22Rv1 (cell line): ENCODE measurements around the gene GRK3.

Experiments
- ZFX ChIP-seq: fragments of 450-650 bp; IDR thresholded peaks from 2 replicates; pipeline ENCODE4 v1.6.1; 2017; ENCODE audit warnings: antibody characterized with exemption, borderline replicate concordance
- TF ChIP-seq, protein P1 (sequence below): fragments of 450-650 bp; IDR thresholded peaks from 2 replicates; pipeline ENCODE4 v1.5.1; 2017; ENCODE audit warnings: mild to moderate bottlenecking

GRCh38 chr22:25749420-25750169 is 185.1 kb downstream of the GRK3 start:
- TF ChIP-seq, protein P1, sequence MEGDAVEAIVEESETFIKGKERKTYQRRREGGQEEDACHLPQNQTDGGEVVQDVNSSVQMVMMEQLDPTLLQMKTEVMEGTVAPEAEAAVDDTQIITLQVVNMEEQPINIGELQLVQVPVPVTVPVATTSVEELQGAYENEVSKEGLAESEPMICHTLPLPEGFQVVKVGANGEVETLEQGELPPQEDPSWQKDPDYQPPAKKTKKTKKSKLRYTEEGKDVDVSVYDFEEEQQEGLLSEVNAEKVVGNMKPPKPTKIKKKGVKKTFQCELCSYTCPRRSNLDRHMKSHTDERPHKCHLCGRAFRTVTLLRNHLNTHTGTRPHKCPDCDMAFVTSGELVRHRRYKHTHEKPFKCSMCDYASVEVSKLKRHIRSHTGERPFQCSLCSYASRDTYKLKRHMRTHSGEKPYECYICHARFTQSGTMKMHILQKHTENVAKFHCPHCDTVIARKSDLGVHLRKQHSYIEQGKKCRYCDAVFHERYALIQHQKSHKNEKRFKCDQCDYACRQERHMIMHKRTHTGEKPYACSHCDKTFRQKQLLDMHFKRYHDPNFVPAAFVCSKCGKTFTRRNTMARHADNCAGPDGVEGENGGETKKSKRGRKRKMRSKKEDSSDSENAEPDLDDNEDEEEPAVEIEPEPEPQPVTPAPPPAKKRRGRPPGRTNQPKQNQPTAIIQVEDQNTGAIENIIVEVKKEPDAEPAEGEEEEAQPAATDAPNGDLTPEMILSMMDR: no peak
- TF ChIP-seq ZFX: no peak
